ENCODE results near the gene VRTN. TPM values are rescaled to one million over a fixed set of nuclear protein-coding genes. Genes with fewer than 3 reads are reported as not detected.

VRTN gene
- polyA plus RNA-seq (not detected in 2 replicates), polyA minus RNA-seq (not detected in 2 replicates)

GRCh38 chr14:74348241-74348734 lies at the start of gene VRTN:
TSS of gene VRTN (plus strand) at chr14:74348471. CDS start at chr14:74356784, 8,313 bp downstream.
- Histone ChIP-seq H3K27ac (ENCODE audit: low read length) (no peak within 1 kb of the TSS), H3K36me3 (ENCODE audit: insufficient read depth, low read length) (no peaks in the 10 kb centered on the region), H3K9ac (ENCODE audit: low read length) (no peak within 1 kb of the TSS), H3K4me2 (ENCODE audit: low read length) (no peak within 1 kb of the TSS), H2AFZ (ENCODE audit: low read depth, low read length) (no peak within 1 kb of the TSS), H3K27me3 (ENCODE audit: insufficient read depth, low read depth, low read length) (no peaks in the 10 kb centered on the region), H3K4me3 (ENCODE audit: low read length) (no peak within 1 kb of the TSS), H3K79me2 (replicated peaks; ENCODE audit: insufficient read depth, low read length) (no peaks in the 10 kb centered on the region), H3K9me2 (ENCODE audit: insufficient read depth, low read length) (no peaks in the 10 kb centered on the region), H3F3A (ENCODE audit: insufficient read depth, low read length, poor library complexity, severe bottlenecking) (no peaks in the 10 kb centered on the region), H4K20me1 (ENCODE audit: insufficient read depth) (no peaks in the 10 kb centered on the region), H3K9me3 (ENCODE audit: low read length) (no peaks in the 10 kb centered on the region)
- TF ChIP-seq CTCF (IDR thresholded peaks at IDR 0.05; ENCODE audit: poor library complexity, severe bottlenecking), result no peak
- no peak for TF ChIP-seq SMC3 (conservative IDR thresholded peaks at IDR 0.05; ENCODE audit: poor library complexity)
- TF ChIP-seq RAD21 (conservative IDR thresholded peaks at IDR 0.05), result no peak
- TF ChIP-seq TAF1 (IDR thresholded peaks at IDR 0.05; ENCODE audit: low read depth), result no peak
- no peak for TF ChIP-seq POLR2AphosphoS5 (IDR thresholded peaks at IDR 0.05)
- TF ChIP-seq REST (IDR thresholded peaks at IDR 0.05; ENCODE audit: borderline replicate concordance), result no peak
- no peak for TF ChIP-seq EZH2 (IDR thresholded peaks at IDR 0.05; ENCODE audit: borderline replicate concordance, insufficient read depth, low read length, poor library complexity, severe bottlenecking)
- TF ChIP-seq EP300 (conservative IDR thresholded peaks at IDR 0.05; ENCODE audit: poor library complexity, severe bottlenecking), result no peak
- no peak for TF ChIP-seq MXI1 (conservative IDR thresholded peaks at IDR 0.05; ENCODE audit: poor library complexity, severe bottlenecking)

GRCh38 chr14:74299061-74299545 lies 49.2 kb upstream of the VRTN start:
- H3K9me2 ChIP-seq (ENCODE audit: insufficient read depth, low read length), result no peaks in the 10 kb centered on the region
- H3K4me2 ChIP-seq (ENCODE audit: low read length), result no peak overlapping the region
- peaks cover 33% of the 10 kb centered on the region for H3K79me2 ChIP-seq (replicated peaks; ENCODE audit: insufficient read depth, low read length)
- no peaks in the 10 kb centered on the region for H3K9me3 ChIP-seq (ENCODE audit: low read length)
- H3K9ac ChIP-seq (ENCODE audit: low read length), result no peak overlapping the region
- H3K4me3 ChIP-seq (ENCODE audit: low read length), result no peak overlapping the region
- H3K27me3 ChIP-seq (ENCODE audit: insufficient read depth, low read depth, low read length), result no peaks in the 10 kb centered on the region
- H4K20me1 ChIP-seq (ENCODE audit: insufficient read depth), result no peaks in the 10 kb centered on the region
- H3K27ac ChIP-seq (ENCODE audit: low read length), result no peak overlapping the region
- peaks cover 4% of the 10 kb centered on the region for H3F3A ChIP-seq (ENCODE audit: insufficient read depth, low read length, poor library complexity, severe bottlenecking)
- TF ChIP-seq MXI1 (conservative IDR thresholded peaks at IDR 0.05; ENCODE audit: poor library complexity, severe bottlenecking) (no peak), TAF1 (IDR thresholded peaks at IDR 0.05; ENCODE audit: low read depth) (no peak), EZH2 (IDR thresholded peaks at IDR 0.05; ENCODE audit: borderline replicate concordance, insufficient read depth, low read length, poor library complexity, severe bottlenecking) (no peak), REST (IDR thresholded peaks at IDR 0.05; ENCODE audit: borderline replicate concordance) (no peak), SMC3 (conservative IDR thresholded peaks at IDR 0.05; ENCODE audit: poor library complexity) (no peak), POLR2AphosphoS5 (IDR thresholded peaks at IDR 0.05) (no peak), EP300 (conservative IDR thresholded peaks at IDR 0.05; ENCODE audit: poor library complexity, severe bottlenecking) (no peak), RAD21 (conservative IDR thresholded peaks at IDR 0.05) (no peak), CTCF (IDR thresholded peaks at IDR 0.05; ENCODE audit: poor library complexity, severe bottlenecking) (no peak)
- H2AFZ ChIP-seq (ENCODE audit: low read depth, low read length), result no peak overlapping the region
- H3K36me3 ChIP-seq (ENCODE audit: insufficient read depth, low read length), result no peaks in the 10 kb centered on the region
